Measurements from ENCODE around the gene CDX2.
"Not testable (repeated sequence)": the region's sequence is repeated elsewhere in the genome, so short reads cannot be mapped to it uniquely, and the experiment has no call there.

The CDX2 gene

DNA sequence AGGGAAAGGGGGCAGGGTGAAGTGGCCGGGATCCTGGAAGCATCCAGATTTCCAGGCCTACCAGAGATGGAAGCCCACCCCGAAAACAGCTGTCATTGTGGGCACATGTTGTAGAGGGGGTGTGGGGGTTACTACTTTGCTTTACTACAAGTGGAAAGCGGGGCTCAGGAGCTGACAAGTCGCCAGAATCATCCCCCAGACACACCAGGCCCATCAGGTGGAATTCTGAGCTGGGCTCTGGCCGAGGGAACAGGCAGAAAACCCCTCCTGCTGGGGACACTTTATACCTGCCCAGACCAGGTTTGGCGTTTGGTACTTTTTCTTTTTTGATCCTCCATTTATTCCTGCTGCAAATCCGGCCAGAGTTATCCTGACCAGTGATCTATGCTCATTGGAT is 3.8 kb downstream of the CDX2 start:
- DNase-seq (ENCODE audit: low read depth, low spot score): no peak

DNA sequence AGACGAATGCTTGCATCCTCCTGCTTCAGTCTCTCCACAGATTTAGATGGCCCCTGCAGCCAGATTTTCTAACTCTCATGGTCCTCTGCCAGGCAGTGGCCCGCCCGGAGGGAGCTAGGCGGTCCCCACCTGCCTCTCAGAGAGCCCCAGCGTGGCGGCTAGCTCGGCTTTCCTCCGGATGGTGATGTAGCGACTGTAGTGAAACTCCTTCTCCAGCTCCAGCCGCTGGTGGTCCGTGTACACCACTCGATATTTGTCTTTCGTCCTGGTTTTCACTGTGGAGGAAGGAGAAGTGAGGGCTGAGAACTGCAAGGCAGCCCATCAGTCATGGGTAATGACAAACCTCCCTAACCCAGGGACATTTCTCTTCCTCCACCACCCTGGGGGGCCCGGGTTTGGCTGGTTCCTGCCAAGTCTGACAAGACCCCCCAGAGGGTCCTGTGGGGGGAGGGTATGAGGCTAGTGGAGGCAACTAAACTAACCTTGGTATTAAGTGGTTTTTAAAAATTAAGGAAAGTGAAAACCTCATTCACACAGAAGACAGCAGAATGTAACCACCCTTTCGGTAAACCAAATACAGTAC is 4.3 kb downstream of the CDX2 start:
- no peak for DNase-seq (ENCODE audit: low read depth, low spot score)

DNA sequence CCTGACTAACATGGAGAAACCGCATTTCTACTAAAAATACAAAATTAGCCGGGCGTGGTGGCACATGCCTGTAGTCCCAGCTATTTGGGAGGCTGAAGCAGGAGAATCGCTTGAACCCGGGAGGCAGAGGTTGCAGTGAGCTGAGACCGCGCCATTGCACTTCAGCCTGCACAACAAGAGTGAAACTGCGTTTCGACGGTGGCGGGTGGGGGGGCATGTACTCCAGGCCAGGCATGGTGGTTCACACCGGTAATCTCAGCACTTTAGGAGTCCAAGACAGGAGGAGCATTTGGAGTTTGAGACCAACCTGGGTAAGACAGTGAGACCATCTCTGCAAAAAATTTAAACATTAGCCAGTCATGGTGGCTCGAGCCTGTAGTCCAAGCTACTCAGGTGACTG is 4.9 kb downstream of the CDX2 start:
- not testable (repeated sequence) for DNase-seq (ENCODE audit: low read depth, low spot score)

DNA sequence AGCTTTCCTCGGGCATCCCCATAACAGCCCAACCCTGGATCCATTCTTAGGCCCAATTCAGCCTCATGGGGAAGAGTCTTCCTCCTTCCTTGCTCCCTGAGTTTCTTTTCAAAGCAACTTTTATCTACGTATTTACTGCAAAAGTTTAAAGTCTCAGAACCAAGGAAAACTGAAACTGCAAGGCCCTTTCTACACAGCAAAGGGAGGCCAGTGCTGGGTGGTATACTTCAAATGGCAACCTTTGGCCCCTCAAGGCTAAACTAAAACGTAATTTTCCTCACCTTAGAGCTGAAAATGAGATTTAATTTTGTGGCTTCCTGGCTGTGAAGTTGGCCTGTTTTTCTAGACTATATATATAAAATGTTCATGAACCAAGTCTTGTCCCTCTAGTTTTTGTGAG is 5.6 kb downstream of the CDX2 start:
- no peak for DNase-seq (ENCODE audit: low read depth, low spot score)

DNA sequence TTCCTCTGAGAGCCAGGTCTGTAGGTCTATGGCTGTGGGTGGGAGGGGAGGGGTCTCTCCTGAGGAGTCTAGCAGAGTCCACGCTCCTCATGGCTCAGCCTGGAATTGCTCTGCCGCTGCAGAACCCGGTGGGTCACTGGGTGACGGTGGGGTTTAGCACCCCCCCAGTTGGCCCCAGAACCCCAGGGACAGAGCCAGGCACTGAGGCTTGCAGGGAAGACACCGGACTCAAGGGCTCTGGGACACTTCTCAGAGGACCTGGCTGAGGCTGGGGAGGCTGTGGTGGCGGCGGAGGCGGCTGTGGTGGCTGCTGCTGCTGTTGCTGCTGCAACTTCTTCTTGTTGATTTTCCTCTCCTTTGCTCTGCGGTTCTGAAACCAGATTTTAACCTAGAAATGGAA is 6.1 kb downstream of the CDX2 start:
- no peak for DNase-seq (ENCODE audit: low read depth, low spot score)

DNA sequence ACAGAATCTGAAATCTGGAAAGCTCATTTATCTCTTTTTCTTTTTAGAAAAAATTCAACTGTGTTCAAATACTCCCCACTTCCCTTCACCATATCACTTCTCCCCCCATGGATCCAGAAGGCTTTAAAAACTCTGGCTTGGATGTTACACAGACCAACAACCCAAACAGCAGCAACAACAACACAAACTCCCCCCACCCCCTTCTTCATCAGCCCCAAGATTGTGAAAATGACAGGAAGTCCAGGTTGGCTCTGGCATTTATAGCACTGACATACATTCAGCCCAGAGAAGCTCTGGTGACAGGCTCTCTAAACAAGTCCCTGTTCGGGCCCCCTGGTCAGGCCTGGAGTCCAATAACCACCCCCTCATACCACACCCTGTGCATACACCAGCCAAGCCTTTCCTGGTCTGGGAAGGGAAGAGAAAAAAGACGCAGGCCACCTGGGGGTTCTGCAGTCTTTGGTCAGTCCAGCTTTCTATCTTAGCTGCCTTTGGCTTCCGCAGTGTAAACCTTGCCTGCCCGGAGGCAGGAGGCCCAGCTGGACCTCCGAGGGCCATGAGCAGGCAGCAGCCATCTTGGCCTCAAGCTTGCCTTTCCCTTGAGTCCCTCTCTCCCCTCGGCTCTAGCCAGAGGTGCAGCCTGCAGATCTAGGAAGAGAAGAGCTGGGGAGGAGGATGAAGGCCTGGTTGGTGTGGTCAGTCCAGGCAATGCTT is 6.8 kb downstream of the CDX2 start:
- DNase-seq (ENCODE audit: low read depth, low spot score): no peak

DNA sequence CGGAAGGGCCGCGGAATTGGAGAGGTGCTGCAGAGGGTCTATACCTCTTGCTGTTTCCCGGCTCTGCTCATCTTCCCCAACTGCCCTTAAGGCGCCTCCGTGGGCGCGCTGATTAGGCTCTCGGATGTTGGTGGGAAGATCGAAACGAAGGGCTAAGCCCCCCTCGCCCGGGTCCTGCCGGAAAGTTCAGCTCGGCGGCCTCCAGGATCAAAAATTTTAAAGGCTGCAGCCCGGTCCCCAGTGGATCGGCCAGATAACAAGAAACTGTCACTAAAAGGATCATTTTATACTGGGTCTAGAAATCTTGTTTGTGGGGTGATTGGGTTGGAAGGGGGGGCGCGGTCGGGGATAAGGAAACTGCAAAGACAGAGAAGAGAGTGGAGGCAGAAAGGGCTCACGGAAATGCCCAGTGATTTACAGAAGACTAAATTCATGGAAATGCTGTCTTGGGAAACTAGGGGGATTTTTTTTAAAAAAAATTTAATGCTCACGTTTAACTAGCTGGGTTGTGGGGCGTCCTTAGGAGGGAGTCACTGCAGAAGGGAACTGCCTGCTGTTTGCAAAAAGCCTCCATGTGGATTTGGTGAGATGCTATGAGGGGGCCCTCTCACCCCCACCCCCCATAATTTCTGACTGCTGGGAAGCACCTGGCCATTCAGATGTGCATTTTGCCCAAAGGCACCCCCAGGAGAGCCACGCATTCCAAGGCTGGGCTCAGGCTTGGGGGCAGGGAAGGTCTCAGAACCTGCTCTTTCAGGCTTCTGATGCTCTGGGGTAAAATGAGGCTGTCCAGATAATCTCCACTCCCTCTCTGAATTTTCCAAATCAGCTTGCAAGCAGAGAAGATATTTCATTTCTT is 7.7 kb downstream of the CDX2 start:
- no peak for DNase-seq (ENCODE audit: low read depth, low spot score)

DNA sequence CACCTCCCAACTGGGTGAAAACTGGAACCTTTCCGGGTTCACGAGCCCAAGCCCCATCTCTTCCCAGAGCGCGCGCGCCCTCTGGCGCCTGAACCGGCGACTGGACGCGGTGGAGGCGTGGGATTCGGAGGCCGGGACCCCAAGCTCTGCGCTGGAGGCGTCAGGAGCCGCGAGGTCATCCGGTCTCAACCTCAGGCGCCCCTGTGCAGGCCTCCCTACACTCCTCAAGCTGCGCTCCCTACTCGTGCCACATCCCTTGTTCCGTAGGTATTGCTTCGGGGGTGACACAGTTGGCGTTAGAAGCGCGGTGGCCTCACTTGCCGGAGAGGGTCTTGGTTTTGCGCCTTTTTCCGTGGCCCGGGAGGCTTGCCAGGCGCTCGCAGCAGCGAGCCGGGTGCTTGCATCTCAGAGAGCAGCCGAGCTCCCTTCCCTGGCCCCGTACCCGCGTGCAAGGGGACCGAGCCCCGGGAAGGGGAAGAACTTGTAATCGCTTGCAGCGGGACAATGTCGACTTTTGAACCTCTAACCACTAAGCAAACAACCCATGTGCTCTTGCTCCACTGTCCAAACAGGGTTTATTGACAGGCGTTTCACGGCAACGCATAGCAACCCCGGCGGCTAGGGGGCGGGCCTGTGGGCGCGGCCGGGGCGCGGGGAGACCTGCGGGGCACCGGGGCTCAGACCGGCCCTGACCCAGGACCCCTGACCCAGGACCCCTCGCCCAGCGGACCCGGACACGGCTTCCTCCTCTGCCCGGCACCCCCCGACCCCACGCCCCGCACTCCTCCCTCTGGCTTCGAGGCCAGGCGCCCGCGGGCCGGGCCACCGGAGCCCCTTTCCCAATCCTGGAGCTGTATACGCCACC is 8.5 kb downstream of the CDX2 start:
- no peak for DNase-seq (ENCODE audit: low read depth, low spot score)

DNA sequence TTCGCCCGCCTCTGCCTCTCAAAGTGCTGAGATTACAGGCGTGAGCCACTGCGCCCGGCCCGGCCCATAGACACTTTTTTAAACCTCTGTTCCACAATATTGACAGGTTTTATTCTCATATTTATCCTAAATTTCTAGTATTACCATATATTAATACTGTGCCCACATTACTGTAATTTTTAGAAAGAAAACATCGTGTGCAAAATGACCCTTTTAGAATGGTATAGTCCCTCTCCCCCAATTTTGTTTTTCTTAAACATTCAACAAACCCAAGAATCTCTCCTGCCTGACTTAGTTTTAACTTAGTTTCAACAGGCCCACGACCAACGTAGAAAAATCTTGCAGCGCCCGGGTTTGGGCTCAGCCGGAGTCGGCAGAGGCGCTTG is 9.1 kb downstream of the CDX2 start:
- no peak for DNase-seq (ENCODE audit: low read depth, low spot score)

DNA sequence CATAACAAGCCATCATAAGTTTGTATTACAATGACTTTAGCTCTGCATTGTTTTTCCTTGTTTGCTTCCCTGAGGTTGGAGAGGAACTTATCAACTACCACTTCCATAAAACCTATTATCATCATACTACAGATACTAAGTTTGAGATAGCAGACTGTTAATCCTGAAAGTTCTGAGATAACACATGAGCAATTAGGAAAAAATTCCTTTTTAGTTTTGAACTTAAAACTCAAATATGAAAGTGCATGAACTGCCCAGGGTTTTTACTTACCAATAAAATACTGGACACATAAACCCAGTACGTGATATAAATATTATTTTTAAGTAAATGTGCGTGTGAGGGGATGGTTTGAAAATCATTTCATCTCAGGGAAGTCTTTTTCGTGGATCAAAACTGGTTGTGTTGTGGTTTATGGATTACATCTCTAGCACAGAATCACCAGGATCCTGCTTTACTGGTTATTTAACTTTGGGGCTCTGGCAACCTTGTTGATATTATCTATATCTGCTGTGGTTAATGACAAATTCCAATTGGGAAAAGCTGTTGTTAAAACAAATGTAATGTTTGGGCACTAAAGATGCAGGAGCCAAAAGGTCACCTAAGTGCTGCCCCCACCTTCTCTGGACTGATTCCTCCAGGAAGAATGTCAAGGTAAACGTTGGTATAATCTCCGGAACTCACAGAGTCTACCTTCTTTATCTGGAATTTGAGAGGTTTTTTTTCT is 12.4 kb downstream of the CDX2 start:
- DNase-seq (ENCODE audit: low read depth, low spot score): no peak

DNA sequence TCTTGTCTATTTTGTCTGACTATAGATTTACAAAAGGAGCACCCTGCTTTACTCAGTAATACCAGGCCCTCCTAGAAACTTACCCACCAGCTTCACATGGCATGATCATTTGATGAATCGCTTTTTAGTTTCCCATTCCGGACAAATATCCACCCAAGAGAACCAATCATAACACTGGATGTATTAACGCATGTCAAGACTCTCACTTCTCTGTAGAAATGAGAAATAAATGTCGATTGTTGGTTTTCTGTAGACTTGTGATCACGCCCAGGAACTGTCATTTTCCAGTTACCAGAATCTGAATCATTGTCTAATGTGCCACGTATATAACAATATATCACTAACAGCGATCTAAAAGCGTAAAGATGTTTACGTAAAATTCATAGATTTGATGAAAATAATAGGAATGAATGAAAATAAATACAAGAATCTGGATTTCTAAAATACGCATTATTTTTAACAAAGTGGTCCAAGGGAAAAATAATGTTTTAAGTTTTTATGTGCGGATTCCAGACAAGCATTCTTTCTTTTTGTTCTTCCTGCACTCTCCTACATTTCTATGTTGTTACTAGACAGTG is 14.0 kb downstream of the CDX2 start:
- DNase-seq (ENCODE audit: low read depth, low spot score): no peak

DNA sequence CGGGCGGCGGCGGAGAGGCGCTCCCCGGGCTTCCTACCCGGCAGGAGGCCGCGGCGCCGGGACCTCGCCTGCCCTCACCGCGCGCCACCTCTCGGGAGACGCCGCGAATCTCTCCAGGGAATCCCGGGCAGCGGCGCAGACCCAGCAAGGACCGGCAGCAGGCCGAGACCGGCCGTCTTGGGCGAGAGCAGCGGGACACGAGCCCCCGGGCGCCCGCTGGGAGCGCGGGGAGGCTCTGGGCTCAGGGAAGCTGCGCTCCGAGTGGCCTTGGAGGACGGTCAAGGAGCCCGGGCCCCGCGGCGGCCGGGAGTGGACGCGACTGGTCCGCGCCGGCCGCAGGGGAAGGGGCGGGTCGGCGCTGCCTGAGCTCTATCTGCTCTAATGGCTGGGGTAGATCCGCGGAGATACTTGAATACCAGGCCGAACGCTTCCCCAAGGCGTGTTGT is 14.7 kb downstream of the CDX2 start:
- no peak for DNase-seq (ENCODE audit: low read depth, low spot score)

DNA sequence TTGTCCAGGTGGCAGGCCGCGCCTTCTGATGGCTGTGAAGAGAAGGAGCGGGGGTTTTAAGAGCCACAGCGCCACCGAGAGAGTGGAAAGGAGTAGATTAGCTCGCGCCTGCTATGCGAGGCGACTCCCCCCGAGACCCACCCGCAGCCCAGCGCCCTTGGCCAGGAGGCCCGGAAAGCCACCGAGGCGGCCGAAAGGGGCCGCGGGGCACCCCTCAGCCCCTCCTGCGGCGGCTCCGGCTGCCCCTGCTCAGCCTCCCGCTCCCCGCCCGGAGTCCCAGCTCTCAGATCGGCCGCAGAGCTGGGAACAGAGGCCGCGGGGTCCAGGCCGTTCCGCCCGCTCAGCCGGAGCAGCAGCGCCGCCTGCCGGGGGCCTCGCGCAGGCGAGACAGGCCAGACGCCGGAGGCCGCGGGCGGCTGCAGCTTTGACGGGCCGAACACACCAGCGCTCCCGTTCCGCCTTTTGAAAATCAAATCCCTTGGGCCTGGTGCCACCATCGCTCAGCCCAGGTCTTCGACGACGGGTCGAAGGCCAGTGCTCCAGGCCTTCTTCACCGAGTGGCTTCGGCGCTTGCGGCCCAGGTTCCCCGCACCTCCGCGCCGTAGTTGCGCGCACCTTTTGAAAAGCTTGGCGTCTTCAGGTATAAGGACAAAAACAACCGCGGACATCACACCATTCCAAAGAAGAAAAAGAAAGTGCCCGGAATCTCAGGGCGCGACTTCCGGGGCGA is 15.3 kb downstream of the CDX2 start:
- DNase-seq (ENCODE audit: low read depth, low spot score): peak; percentile 37

DNA sequence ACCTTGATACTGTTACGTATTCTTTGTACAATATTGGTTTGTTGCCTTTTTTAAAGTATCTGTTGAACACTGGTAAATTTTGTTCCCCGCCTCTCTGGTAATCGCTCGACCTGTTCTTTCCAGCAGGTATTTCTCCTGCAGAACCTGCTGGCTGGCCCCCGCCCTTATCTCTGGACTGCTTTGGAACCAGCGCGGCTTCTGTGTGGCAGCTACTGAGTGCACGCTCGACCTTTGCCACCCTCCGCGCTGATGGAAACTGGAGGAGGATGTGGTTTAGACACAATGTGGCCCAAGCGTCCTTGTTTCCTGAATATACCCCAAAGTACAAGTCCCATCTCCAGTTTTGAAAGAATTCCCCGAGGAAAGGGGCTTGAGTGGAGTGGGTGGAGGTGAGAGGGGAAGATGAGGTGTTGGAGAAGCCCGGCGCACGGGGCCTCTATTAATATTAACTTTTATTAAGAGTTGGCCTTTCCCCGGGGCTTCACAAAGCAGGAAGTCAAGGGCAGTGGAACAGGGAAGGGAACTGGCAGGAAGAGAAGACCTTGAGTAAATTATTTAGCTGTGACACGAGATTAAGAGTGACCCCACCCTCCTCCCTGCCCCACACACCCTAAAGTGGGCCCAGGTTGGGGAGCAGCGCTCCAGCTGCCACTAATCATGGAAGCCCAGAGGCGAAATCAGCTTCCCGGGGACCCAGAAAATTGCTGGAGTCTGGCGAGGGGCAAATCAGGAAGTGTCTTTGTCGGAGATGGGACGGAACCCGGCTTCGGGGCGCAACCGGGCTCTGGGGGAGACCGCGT is 16.0 kb downstream of the CDX2 start:
- no peak for DNase-seq (ENCODE audit: low read depth, low spot score)

DNA sequence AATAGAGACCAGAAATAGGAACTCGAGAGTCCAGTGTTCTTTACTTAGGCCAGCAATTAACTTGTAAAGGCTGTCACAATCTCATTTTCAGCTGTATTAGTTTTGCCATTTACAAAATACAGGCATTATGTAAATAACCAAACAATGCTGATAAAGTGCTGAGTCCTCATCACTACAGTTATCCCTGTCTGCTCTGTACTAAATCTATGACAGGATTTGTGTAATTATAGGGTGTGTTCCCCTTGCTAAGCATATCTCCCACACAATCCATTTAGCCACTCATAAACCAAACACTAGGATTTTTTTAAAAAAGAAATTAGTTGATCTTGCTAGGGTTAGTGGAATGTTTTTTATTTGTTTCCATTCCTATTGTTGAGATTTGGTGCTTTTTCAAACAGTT is 26.1 kb downstream of the CDX2 start:
- no peak for DNase-seq (ENCODE audit: low read depth, low spot score)

DNA sequence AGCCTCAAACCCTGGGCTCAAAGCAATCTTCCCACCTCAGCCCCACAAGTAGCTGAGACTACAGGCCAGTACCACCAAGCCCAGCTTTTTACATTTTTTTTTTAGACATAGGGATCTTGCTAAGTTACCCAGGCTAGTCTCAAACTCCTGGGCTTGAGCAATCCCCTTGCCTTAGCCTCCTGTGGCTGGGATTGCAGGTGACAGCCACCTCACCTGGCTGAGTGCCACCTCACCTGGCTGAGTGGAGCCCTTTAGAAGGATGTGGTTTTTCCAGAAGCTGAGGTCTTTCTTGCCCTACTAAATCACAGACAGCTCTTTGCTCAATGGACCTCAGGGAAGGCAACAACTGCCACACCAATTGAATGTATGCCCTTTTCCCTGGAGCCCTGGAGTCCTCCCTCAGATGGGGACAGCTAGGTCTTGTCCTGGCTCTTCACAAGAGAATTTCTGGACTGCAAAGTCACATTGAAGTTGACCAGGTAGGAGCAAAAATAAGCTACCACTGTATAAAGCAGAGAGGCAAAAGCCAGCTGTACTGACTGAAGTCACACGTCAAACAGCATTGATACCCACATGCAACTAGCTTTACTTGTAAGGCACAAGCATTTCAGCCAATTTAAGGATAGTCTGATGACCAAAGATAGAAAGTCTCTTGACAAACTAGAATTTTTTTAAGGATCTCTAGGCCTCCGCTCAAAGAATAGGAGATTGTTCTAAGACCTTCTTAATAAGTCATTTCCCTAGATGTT is 35.4 kb downstream of the CDX2 start:
- DNase-seq (ENCODE audit: low read depth, low spot score): no peak

DNA sequence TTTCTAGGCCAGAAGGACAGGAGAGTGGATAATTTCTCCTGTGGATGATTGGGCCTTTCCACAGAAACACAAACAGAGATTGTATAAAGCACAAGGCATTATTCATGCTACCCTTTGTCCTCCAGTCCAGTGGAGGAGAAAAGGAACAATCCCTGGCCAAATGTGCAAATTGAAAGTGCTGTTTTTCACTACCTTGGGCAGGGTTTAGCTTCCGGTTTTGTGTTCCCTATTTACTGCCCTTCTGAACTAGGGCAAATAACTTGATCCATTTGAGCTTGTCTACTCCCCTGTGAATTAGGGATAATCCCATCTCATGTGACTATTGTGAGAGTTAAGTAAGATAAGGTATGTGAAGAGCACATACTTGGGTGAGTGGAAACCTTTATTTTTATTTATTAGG is 36.0 kb downstream of the CDX2 start:
- no peak for DNase-seq (ENCODE audit: low read depth, low spot score)

DNA sequence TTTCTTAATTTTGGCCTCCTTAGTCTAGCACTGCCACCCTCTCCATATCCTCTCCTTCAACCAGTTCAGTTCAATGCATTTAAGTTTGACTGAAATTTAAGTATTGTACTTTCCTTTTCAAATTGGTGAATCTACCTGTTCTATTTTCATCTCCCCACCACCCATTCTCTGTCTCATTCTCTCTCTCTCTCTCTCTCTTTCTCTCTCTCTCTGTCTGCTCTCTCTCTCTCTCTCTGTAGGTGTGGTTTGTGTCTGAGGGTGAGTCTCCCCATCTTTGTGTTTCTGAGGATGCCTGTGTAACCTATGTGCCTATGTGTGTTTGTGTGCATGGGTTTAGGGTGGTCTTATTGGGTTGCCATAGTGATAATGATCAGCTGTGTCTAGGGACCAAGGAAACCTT is 39.2 kb downstream of the CDX2 start:
- no peak for DNase-seq (ENCODE audit: low read depth, low spot score)
